Panc1 (cell line): ENCODE results near the gene DELE1.

Source experiments
- CTCF ChIP-seq: fragments of 450-650 bp; IDR thresholded peaks from 2 replicates; pipeline ENCODE4 v1.5.1; 2017; ENCODE audit warnings: mild to moderate bottlenecking
- REST ChIP-seq, 2 experiments: IDR thresholded peaks; 2 replicates each; pipeline ENCODE4 v1.6.1; 2011 to 2012; ENCODE audit warnings: low read depth in 2 of 2, control low read depth in 1 of 2, low read length in 1 of 2, mild to moderate bottlenecking in 1 of 2, moderate library complexity in 1 of 2; ENCODE audit not compliant: insufficient read depth in 1 of 2

DNA sequence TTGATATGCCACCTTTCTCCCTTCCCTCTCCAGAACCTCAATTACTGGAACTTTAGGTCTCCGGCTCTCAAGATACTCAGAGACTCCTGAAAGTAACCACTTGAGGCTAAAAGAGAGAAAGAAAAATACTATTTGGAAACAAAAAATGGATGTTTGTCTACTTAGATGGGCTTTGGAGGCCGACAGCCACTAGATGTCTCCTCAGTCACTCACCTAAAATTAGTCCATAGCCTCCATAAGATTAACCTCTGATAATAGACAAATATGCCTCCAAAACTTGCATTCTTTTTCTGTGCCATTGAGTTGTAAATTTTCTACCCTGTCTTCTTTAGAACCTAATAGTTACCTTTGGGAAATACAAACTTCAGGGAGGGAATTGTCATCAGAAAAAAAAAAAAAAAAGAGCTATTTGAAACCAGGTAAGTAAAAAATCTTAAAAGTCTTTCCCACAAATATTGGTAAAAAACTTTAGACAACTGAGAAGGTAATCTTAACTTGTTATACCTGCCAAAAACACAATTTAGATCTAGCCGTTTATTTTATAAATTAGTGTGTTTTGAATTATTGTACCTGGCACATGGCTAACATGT is 34.3 kb upstream of the DELE1 start:
- TF ChIP-seq REST (IDR thresholded peaks at IDR 0.05; ENCODE audit: insufficient read depth in 1 of 2, low read depth in 2 of 2, low read length in 1 of 2): no peak
- peak; percentile 71; the same call in 1 of the 2 replicates for TF ChIP-seq CTCF
